Neuronal stem cell (in vitro differentiated cells): ENCODE results near the gene MLF2. TPM values are rescaled to one million over a fixed set of nuclear protein-coding genes. Genes with fewer than 3 reads are reported as not detected.
A peak's percentile ranks its signal among the peaks of the same experiment; 100 is the strongest.

Experiments
- DNase-seq: peaks from one replicate; pipeline ENCODE4 v3.0.0-alpha.2; 2013; ENCODE audit warnings: low spot score
- H2AFZ ChIP-seq: one replicate; pipeline ENCODE4 v1.6.1; 2013; ENCODE audit warnings: mild to moderate bottlenecking, low read length, inconsistent platforms
- H2AK5ac ChIP-seq: 2 replicates; pipeline ENCODE4 v1.6.1; 2013; ENCODE audit warnings: low read depth, mild to moderate bottlenecking, inconsistent platforms, low read length, moderate library complexity, mixed read lengths
- H2BK120ac ChIP-seq: 2 replicates; pipeline ENCODE4 v1.6.1; 2013; ENCODE audit warnings: low read depth, mild to moderate bottlenecking, inconsistent platforms, low read length, moderate library complexity, mixed read lengths
- H2BK12ac ChIP-seq: one replicate; pipeline ENCODE4 v1.6.1; 2013; ENCODE audit warnings: low read length, inconsistent platforms
- H2BK15ac ChIP-seq: 2 replicates; pipeline ENCODE4 v1.6.1; 2013; ENCODE audit warnings: mild to moderate bottlenecking, low read length, inconsistent platforms, mixed read lengths
- H2BK5ac ChIP-seq: one replicate; pipeline ENCODE4 v1.6.1; 2013; ENCODE audit warnings: inconsistent platforms, mild to moderate bottlenecking, low read length, moderate library complexity
- H3K14ac ChIP-seq: one replicate; pipeline ENCODE4 v1.6.1; 2013; ENCODE audit warnings: low read length, inconsistent platforms
- H3K18ac ChIP-seq: 2 replicates; pipeline ENCODE4 v1.6.1; 2013; ENCODE audit warnings: low read length, inconsistent platforms
- H3K23ac ChIP-seq: 2 replicates; pipeline ENCODE4 v1.6.1; 2013; ENCODE audit warnings: low read depth, mild to moderate bottlenecking, mixed read lengths, low read length, inconsistent platforms; ENCODE audit not compliant: poor library complexity
- H3K27ac ChIP-seq: replicated peaks from 3 replicates; pipeline ENCODE4 v1.5.1; 2013; ENCODE audit warnings: low read length, inconsistent platforms
- H3K27me3 ChIP-seq, 3 experiments: 2 replicates each; pipeline ENCODE4 v1.6.1; 2013; ENCODE audit warnings: low read length in 3 of 3, mild to moderate bottlenecking in 2 of 3, inconsistent platforms in 1 of 3, low read depth in 1 of 3, mixed read lengths in 1 of 3, moderate library complexity in 1 of 3; ENCODE audit not compliant: control insufficient read depth in 3 of 3, insufficient read depth in 3 of 3
- H3K36me3 ChIP-seq, 2 donors: replicated peaks in 1 of 2; 2 replicates each; pipeline ENCODE4 v1.6.1; 2013; ENCODE audit warnings: low read length in 2 of 2; ENCODE audit not compliant: control insufficient read depth in 2 of 2, insufficient read depth in 2 of 2
- H3K4ac ChIP-seq: 2 replicates; pipeline ENCODE4 v1.6.1; 2013; ENCODE audit warnings: inconsistent platforms, mild to moderate bottlenecking, low read length, moderate library complexity
- H3K4me1 ChIP-seq, 2 donors: 1 replicate in 1 of 2; 2 replicates in 1 of 2; pipeline ENCODE4 v1.6.1; 2013; ENCODE audit warnings: low read length in 2 of 2, low read depth in 1 of 2; ENCODE audit not compliant: control insufficient read depth in 2 of 2, insufficient read depth in 1 of 2
- H3K4me2 ChIP-seq: one replicate; pipeline ENCODE4 v1.6.1; 2013; ENCODE audit warnings: mild to moderate bottlenecking, low read length, inconsistent platforms; ENCODE audit not compliant: insufficient read depth, poor library complexity, severe bottlenecking
- H3K4me3 ChIP-seq, 2 donors: 2 replicates each; pipeline ENCODE4 v1.5.1; 2013; ENCODE audit warnings: low read length in 2 of 2, mild to moderate bottlenecking in 2 of 2, inconsistent platforms in 1 of 2, moderate library complexity in 1 of 2
- H3K79me1 ChIP-seq: one replicate; pipeline ENCODE4 v1.6.1; 2013; ENCODE audit warnings: low read depth, mild to moderate bottlenecking, inconsistent platforms, low read length, moderate library complexity
- H3K9ac ChIP-seq: one replicate; pipeline ENCODE4 v1.6.1; 2013; ENCODE audit warnings: mild to moderate bottlenecking, low read depth, low read length, inconsistent platforms; ENCODE audit not compliant: poor library complexity
- H3K9me3 ChIP-seq, 2 donors: replicated peaks in 1 of 2; 2 replicates each; pipeline versions ENCODE3 to v1.6.1; 2013; ENCODE audit warnings: low read length in 2 of 2, mild to moderate bottlenecking in 2 of 2, inconsistent platforms in 1 of 2, low read depth in 1 of 2, mixed read lengths in 1 of 2, moderate library complexity in 1 of 2; ENCODE audit not compliant: control insufficient read depth in 2 of 2, insufficient read depth in 1 of 2
- H4K8ac ChIP-seq: one replicate; pipeline ENCODE4 v1.6.1; 2013; ENCODE audit warnings: low read depth, mild to moderate bottlenecking, inconsistent platforms, low read length, moderate library complexity
- H4K91ac ChIP-seq: one replicate; pipeline ENCODE4 v1.6.1; 2013; ENCODE audit warnings: low read length, low read depth, mild to moderate bottlenecking, inconsistent platforms; ENCODE audit not compliant: poor library complexity
- WGBS, 2 donors: extraction: QIAGEN DNeasy Blood & Tissue Kit; methylation state at CpG; one replicate each; pipeline ENCODE4 v1.1.7; 2013; ENCODE audit warnings: missing lambda C conversion rate in 2 of 2, mixed read lengths in 1 of 2; ENCODE audit not compliant: insufficient read length in 2 of 2, insufficient replicate concordance in 1 of 2; ENCODE audit errors: extremely low coverage in 2 of 2; 5-methylcytosine and 5-hydroxymethylcytosine counted together
- polyA plus RNA-seq, 2 experiments: library from polyadenylated mRNA; stranded (reverse); fragments of 200-250 nt; gene quantifications; one replicate each; pipeline ENCODE4 v1.2.3, GENCODE V29; 2013

Gene MLF2
- polyA plus RNA-seq (2013, experiment 1 of 2), result 158 TPM
- polyA plus RNA-seq (2013, experiment 2 of 2), result 152 TPM

- H3K4ac ChIP-seq, result peak within 1 kb of the TSS; percentile 96
- H3K4me2 ChIP-seq, result peak within 1 kb of the TSS; percentile 83
- H2BK5ac ChIP-seq, result peak within 1 kb of the TSS; percentile 97
- H2AK5ac ChIP-seq, result peak within 1 kb of the TSS; percentile 97
- peak within 1 kb of the TSS; percentile 67 for H4K8ac ChIP-seq
- H3K27me3 ChIP-seq, result no peaks in the 10 kb centered on the region
- WGBS, 2 donors, result no CpG with 5 or more reads among the region's 62 CpGs
- no peaks in the 10 kb centered on the region for H3K9me3 ChIP-seq
- peak within 1 kb of the TSS; percentile 92 for H3K23ac ChIP-seq
- H3K36me3 ChIP-seq, result peaks cover 31 to 41% of the 10 kb centered on the region in 2 donors
- peak within 1 kb of the TSS; percentile 50 for H4K91ac ChIP-seq
- peak within 1 kb of the TSS; percentile 95 for H3K9ac ChIP-seq
- peak within 1 kb of the TSS; percentile 99 to 100 for H3K4me3 ChIP-seq
- H3K27ac ChIP-seq, result peak within 1 kb of the TSS; percentile 91
- peak within 1 kb of the TSS; percentile 44 for H2BK120ac ChIP-seq
- peak within 1 kb of the TSS; percentile 89 for H2AFZ ChIP-seq
- H3K18ac ChIP-seq, result peak within 1 kb of the TSS; percentile 99
- no peak within 1 kb of the TSS for H3K14ac ChIP-seq
- H3K79me1 ChIP-seq, result peaks cover 7% of the 10 kb centered on the region
- H3K4me1 ChIP-seq, result peaks cover 8 to 17% of the 10 kb centered on the region in 2 donors
- DNase-seq, result peak; percentile 97
- H2BK12ac ChIP-seq, result no peak within 1 kb of the TSS
- peak within 1 kb of the TSS; percentile 93 for H2BK15ac ChIP-seq
These were observed at the start of gene MLF2 for GRCh38 chr12:6752921-6753771. MLF2 (minus strand) TSS chr12:6753141; CDS start chr12:6752334, 807 bp downstream.

- WGBS, 2 donors, result no CpG with 5 or more reads among the region's 5 CpGs
- Histone ChIP-seq H3K4me1 (no peaks in the 10 kb centered on the region), H4K8ac (no peak overlapping the region)
These were observed 46.2 kb upstream of the MLF2 start for GRCh38 chr12:6799147-6799546.

GRCh38 chr12:6796576-6796975, 43.6 kb upstream of the MLF2 start:
- Histone ChIP-seq H3K4me2 (no peak overlapping the region), H3K79me1 (no peaks in the 10 kb centered on the region), H3K27me3 (no peaks in the 10 kb centered on the region), H3K27ac (no peak overlapping the region), H3K36me3 (no peaks in the 10 kb centered on the region), H2BK5ac (peak overlapping the region; percentile 13), H3K9me3 (no peaks in the 10 kb centered on the region), H3K4ac (no peak overlapping the region), H3K9ac (no peak overlapping the region), H2BK12ac (no peak overlapping the region), H3K4me1 (peaks cover 12% of the 10 kb centered on the region in 2 donors), H4K91ac (no peak overlapping the region), H3K4me3 (no peak overlapping the region), H3K18ac (no peak overlapping the region), H2BK120ac (no peak overlapping the region), H3K14ac (peak overlapping the region; percentile 17), H3K23ac (peak overlapping the region; percentile 65), H2AFZ (no peak overlapping the region), H2AK5ac (no peak overlapping the region), H2BK15ac (no peak overlapping the region), H4K8ac (no peak overlapping the region)
- WGBS, 2 donors, result no CpG with 5 or more reads among the region's 4 CpGs
- DNase-seq, result no peak

More at GRCh38 chr12:6799147-6799546, 46.2 kb upstream of the MLF2 start:
- no peak overlapping the region for H3K4me3 ChIP-seq
- no peaks in the 10 kb centered on the region for H3K27me3 ChIP-seq
- no peak overlapping the region for H3K9ac ChIP-seq
- no peak overlapping the region for H2AK5ac ChIP-seq
- H3K79me1 ChIP-seq, result no peaks in the 10 kb centered on the region
- H3K14ac ChIP-seq, result no peak overlapping the region
- H2BK5ac ChIP-seq, result no peak overlapping the region
- no peak overlapping the region for H2BK12ac ChIP-seq
- no peaks in the 10 kb centered on the region for H3K36me3 ChIP-seq
- H3K4ac ChIP-seq, result no peak overlapping the region
- no peak overlapping the region for H3K18ac ChIP-seq
- no peak overlapping the region for H3K23ac ChIP-seq
- H2BK15ac ChIP-seq, result no peak overlapping the region
- no peak overlapping the region for H3K4me2 ChIP-seq
- no peak for DNase-seq
- H2AFZ ChIP-seq, result no peak overlapping the region
- H3K27ac ChIP-seq, result no peak overlapping the region
- H2BK120ac ChIP-seq, result no peak overlapping the region
- H3K9me3 ChIP-seq, result peaks cover 0 to 1% of the 10 kb centered on the region in 2 donors
- H4K91ac ChIP-seq, result no peak overlapping the region

GRCh38 chr12:6795088-6795487, 42.1 kb upstream of the MLF2 start:
- Histone ChIP-seq H3K23ac (no peak overlapping the region), H3K9ac (no peak overlapping the region), H2BK120ac (no peak overlapping the region), H3K4me2 (no peak overlapping the region), H3K9me3 (no peaks in the 10 kb centered on the region), H3K14ac (no peak overlapping the region), H3K4ac (no peak overlapping the region), H3K27me3 (no peaks in the 10 kb centered on the region), H2AK5ac (no peak overlapping the region), H3K79me1 (no peaks in the 10 kb centered on the region), H3K36me3 (no peaks in the 10 kb centered on the region), H4K8ac (no peak overlapping the region), H3K27ac (no peak overlapping the region), H2BK5ac (no peak overlapping the region), H2BK12ac (no peak overlapping the region), H3K4me1 (peaks cover 12% of the 10 kb centered on the region in 2 donors), H4K91ac (no peak overlapping the region), H2BK15ac (no peak overlapping the region), H2AFZ (no peak overlapping the region), H3K4me3 (no peak overlapping the region), H3K18ac (no peak overlapping the region)
- DNase-seq, result no peak
- no CpG with 5 or more reads among the region's 2 CpGs for WGBS, 2 donors
